SU-DHL-6 (cell line): ENCODE results near the gene GABBR2.

ENCODE experiments used
- H2AFZ ChIP-seq: fragments of 200-600 bp; sonication (generic); 2 replicates; pipeline ENCODE4 v1.6.1; 2014; ENCODE audit warnings: low read depth, mild to moderate bottlenecking, moderate library complexity, mixed read lengths, antibody characterized with exemption, low read length; ENCODE audit not compliant: severe bottlenecking
- H3F3A ChIP-seq: fragments of 200-600 bp; shearing (Covaris generic); 2 replicates; pipeline ENCODE4 v1.6.0; 2016; ENCODE audit warnings: antibody characterized with exemption, mild to moderate bottlenecking; ENCODE audit not compliant: insufficient read depth
- H3K27ac ChIP-seq: fragments of 200-600 bp; sonication (generic); 2 replicates; pipeline ENCODE4 v1.5.1; 2016; ENCODE audit warnings: low read depth, mild to moderate bottlenecking, low read length, moderate library complexity, mixed read lengths
- H3K27me3 ChIP-seq: fragments of 200-600 bp; sonication (generic), shearing (Covaris generic); 2 replicates; pipeline ENCODE4 v1.6.0; 2014; ENCODE audit warnings: mild to moderate bottlenecking, low read length
- H3K36me3 ChIP-seq: fragments of 200-600 bp; sonication (generic); 2 replicates; pipeline ENCODE4 v1.6.1; 2014; ENCODE audit warnings: mild to moderate bottlenecking, low read length, mixed read lengths
- H3K4me2 ChIP-seq: fragments of 300-600, 200-600 bp; shearing (Covaris generic), sonication (generic); 2 replicates; pipeline ENCODE4 v1.6.0; 2014; ENCODE audit warnings: low read length, low read depth, mild to moderate bottlenecking; ENCODE audit not compliant: poor library complexity, severe bottlenecking
- H3K4me3 ChIP-seq: fragments of 200-600 bp; sonication (generic); 2 replicates; pipeline ENCODE4 v1.5.1; 2014; ENCODE audit warnings: antibody characterized with exemption, low read length, mild to moderate bottlenecking, mixed read lengths; ENCODE audit not compliant: insufficient read depth, poor library complexity, severe bottlenecking
- H3K79me2 ChIP-seq: fragments of 200-600 bp; sonication (generic); 2 replicates; pipeline ENCODE4 v1.6.1; 2014; ENCODE audit warnings: mild to moderate bottlenecking, low read length, moderate library complexity; ENCODE audit not compliant: insufficient read depth
- H3K9ac ChIP-seq: fragments of 200-600 bp; sonication (generic); 2 replicates; pipeline ENCODE4 v1.7.0; 2014; ENCODE audit warnings: mild to moderate bottlenecking, low read length
- H3K9me2 ChIP-seq: fragments of 200-600 bp; sonication (generic); replicated peaks from 2 replicates; pipeline ENCODE4 v1.6.1; 2014; ENCODE audit warnings: low read length; ENCODE audit not compliant: insufficient read depth
- H3K9me3 ChIP-seq: fragments of 200-600 bp; sonication (generic); 2 replicates; pipeline ENCODE4 v1.6.1; 2014; ENCODE audit warnings: low read length, mixed read lengths; ENCODE audit not compliant: insufficient read depth
- H4K20me1 ChIP-seq: fragments of 200-600 bp; sonication (generic); 2 replicates; pipeline ENCODE4 v1.6.1; 2014; ENCODE audit warnings: low read depth, mild to moderate bottlenecking, antibody characterized with exemption, low read length, moderate library complexity, mixed read lengths
- EZH2phosphoT487 ChIP-seq: fragments of 200-600 bp; sonication (generic), shearing (Covaris generic); conservative IDR thresholded peaks from 2 replicates; pipeline ENCODE4 v1.6.1; 2018; ENCODE audit warnings: mild to moderate bottlenecking, antibody characterized with exemption, low read length, moderate library complexity, mixed read lengths
- TF ChIP-seq, protein P1 (sequence below): fragments of 200-600 bp; sonication (generic); IDR thresholded peaks from one replicate; pipeline ENCODE4 v1.5.1; 2017; ENCODE audit warnings: antibody characterized with exemption, mild to moderate bottlenecking, low read length, moderate library complexity; ENCODE audit not compliant: insufficient read depth, poor library complexity, severe bottlenecking

The GABBR2 gene

DNA sequence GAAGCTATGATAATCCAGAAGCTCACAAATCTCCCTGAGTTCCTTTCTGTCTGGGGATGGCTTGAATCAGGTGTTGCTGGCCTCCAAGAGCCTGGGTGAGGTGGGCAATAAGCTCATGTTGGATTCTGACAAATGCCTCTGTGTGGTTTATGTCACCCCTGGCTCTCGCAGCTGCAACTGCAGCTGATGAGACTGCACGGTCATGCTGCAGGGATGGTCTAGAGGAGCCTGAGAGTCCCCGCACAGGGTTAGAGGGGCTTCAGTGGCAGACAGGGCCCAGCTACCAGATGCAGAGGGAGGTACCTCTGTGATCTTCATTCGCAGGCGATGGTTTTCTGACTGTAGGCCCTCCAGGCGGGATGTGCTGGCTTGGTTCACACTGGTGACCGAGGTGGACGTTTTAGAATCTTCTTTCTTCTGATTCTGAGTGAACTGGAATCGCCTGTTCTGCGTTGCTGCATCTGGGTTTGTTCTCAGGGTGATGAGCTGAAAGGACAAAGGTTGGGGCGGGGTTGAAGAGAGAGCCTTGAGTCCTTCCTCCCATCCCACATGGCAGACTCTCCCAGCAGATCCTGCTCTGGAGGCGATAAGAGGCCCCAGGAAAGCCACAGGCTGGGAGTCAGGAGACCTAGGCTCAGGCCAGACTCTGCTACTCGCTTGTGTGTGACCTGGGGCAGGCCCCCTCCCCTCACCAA is 405.6 kb downstream of the GABBR2 start:
- TF ChIP-seq EZH2phosphoT487 = no peak
- TF ChIP-seq, protein P1, sequence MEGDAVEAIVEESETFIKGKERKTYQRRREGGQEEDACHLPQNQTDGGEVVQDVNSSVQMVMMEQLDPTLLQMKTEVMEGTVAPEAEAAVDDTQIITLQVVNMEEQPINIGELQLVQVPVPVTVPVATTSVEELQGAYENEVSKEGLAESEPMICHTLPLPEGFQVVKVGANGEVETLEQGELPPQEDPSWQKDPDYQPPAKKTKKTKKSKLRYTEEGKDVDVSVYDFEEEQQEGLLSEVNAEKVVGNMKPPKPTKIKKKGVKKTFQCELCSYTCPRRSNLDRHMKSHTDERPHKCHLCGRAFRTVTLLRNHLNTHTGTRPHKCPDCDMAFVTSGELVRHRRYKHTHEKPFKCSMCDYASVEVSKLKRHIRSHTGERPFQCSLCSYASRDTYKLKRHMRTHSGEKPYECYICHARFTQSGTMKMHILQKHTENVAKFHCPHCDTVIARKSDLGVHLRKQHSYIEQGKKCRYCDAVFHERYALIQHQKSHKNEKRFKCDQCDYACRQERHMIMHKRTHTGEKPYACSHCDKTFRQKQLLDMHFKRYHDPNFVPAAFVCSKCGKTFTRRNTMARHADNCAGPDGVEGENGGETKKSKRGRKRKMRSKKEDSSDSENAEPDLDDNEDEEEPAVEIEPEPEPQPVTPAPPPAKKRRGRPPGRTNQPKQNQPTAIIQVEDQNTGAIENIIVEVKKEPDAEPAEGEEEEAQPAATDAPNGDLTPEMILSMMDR = no peak

DNA sequence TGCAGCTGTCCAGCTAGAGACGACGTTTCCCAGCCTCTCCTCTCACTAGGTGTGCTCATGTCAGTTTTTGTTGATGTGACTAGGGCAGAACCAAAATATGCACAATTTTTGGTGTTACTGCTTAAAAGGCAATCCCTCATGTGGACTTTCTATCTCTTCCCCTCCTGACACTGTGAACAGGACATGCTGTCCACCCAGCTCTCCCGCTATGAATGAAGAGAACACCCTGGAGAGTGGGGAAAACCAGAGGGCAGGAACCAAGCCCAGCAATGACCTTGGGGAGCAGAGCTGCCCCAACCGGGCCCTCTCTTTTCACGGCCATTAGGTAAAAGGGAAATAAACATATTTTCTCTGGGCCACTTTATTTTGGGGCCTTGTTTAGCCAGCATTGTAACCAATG is 406.6 kb downstream of the GABBR2 start:
- no peaks in the 10 kb centered on the region for H3K36me3 ChIP-seq
- H3K9me2 ChIP-seq = no peaks in the 10 kb centered on the region
- no peak overlapping the region for H3K9ac ChIP-seq
- H3K27me3 ChIP-seq = no peaks in the 10 kb centered on the region
- no peak overlapping the region for H2AFZ ChIP-seq
- H3K27ac ChIP-seq = no peak overlapping the region
- H3K9me3 ChIP-seq = no peaks in the 10 kb centered on the region
- no peak overlapping the region for H3K4me2 ChIP-seq
- no peaks in the 10 kb centered on the region for H3K79me2 ChIP-seq
- no peak overlapping the region for H3K4me3 ChIP-seq
- H4K20me1 ChIP-seq = no peaks in the 10 kb centered on the region
- TF ChIP-seq, protein P1 = no peak
- no peak for TF ChIP-seq EZH2phosphoT487
- H3F3A ChIP-seq = no peaks in the 10 kb centered on the region

More for the DNA sequence above, 405.6 kb downstream of the GABBR2 start:
- H2AFZ ChIP-seq = no peak overlapping the region
- no peaks in the 10 kb centered on the region for H3F3A ChIP-seq
- H3K9me3 ChIP-seq = no peaks in the 10 kb centered on the region
- H4K20me1 ChIP-seq = no peaks in the 10 kb centered on the region
- H3K4me2 ChIP-seq = no peak overlapping the region
- no peaks in the 10 kb centered on the region for H3K36me3 ChIP-seq
- H3K79me2 ChIP-seq = no peaks in the 10 kb centered on the region
- H3K9ac ChIP-seq = no peak overlapping the region
- no peak overlapping the region for H3K27ac ChIP-seq
- H3K27me3 ChIP-seq = no peaks in the 10 kb centered on the region
- H3K9me2 ChIP-seq = no peaks in the 10 kb centered on the region
- H3K4me3 ChIP-seq = no peak overlapping the region

DNA sequence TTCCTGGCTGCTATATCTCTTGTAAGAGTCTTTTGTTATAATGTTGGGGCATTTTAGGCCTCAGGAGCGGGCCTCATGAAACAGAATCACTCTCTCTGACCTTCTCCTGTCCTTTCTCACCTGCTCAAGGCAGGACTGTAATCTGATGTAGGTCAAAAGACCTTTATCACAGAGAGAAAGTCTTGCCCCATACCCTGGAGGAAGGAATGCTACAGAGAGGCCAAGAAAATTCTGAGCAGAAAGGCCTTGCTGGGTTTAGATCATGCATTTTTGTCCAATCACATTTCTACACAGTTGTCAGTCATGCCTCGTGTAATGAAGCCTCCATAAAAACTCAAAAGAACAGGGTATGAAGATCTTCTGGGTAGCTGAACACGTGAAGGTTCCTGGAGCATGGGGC is 408.1 kb downstream of the GABBR2 start:
- H3K27ac ChIP-seq = no peak overlapping the region
- no peaks in the 10 kb centered on the region for H3K36me3 ChIP-seq
- H2AFZ ChIP-seq = no peak overlapping the region
- no peaks in the 10 kb centered on the region for H3K27me3 ChIP-seq
- H3K9ac ChIP-seq = no peak overlapping the region
- TF ChIP-seq EZH2phosphoT487 = no peak
- TF ChIP-seq, protein P1 = no peak
- H4K20me1 ChIP-seq = no peaks in the 10 kb centered on the region
- H3K79me2 ChIP-seq = no peaks in the 10 kb centered on the region
- H3K9me3 ChIP-seq = no peaks in the 10 kb centered on the region
- no peaks in the 10 kb centered on the region for H3F3A ChIP-seq
- H3K4me3 ChIP-seq = no peak overlapping the region
- H3K9me2 ChIP-seq = no peaks in the 10 kb centered on the region
- no peak overlapping the region for H3K4me2 ChIP-seq
